ENCODE data around the gene ABCC8. TPM values are rescaled to one million over a fixed set of nuclear protein-coding genes. Genes with fewer than 3 reads are reported as not detected.

The ABCC8 gene
- total RNA-seq, 1 donor from 2014 or later = 1.1 TPM

DNA sequence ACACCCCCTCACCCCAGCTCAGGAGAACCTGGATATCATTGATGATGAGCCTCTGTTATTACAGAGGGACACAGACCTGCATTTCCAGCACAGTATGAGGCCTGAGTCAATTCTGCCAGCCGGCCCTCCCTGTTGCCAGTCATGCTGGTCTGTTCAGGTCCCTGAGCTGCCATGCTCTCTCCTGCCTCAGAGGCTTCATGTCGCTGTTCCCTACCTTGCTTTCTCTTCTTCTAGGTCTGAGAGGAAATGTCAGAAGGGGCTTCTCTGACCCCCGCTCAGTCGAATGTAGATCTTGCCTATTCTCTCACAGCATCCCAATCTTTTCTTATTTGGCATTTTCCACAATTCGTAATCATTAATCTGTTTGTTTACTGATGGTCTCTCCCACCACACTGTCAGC lies 21.8 kb upstream of the ABCC8 start:
- Histone ChIP-seq H3K9me3 (replicated peaks) (no peaks in the 10 kb centered on the region), H3K27me3 (ENCODE audit: low read depth) (peaks cover 33% of the 10 kb centered on the region), H3K36me3 (no peaks in the 10 kb centered on the region), H3K27ac (replicated peaks) (no peak overlapping the region), H3K4me1 (no peaks in the 10 kb centered on the region), H3K4me3 (no peak overlapping the region)
- no peak for DNase-seq
- intact Hi-C loops (cut with micrococcal nuclease) = no loop called here
- TF ChIP-seq, protein P1, sequence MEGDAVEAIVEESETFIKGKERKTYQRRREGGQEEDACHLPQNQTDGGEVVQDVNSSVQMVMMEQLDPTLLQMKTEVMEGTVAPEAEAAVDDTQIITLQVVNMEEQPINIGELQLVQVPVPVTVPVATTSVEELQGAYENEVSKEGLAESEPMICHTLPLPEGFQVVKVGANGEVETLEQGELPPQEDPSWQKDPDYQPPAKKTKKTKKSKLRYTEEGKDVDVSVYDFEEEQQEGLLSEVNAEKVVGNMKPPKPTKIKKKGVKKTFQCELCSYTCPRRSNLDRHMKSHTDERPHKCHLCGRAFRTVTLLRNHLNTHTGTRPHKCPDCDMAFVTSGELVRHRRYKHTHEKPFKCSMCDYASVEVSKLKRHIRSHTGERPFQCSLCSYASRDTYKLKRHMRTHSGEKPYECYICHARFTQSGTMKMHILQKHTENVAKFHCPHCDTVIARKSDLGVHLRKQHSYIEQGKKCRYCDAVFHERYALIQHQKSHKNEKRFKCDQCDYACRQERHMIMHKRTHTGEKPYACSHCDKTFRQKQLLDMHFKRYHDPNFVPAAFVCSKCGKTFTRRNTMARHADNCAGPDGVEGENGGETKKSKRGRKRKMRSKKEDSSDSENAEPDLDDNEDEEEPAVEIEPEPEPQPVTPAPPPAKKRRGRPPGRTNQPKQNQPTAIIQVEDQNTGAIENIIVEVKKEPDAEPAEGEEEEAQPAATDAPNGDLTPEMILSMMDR (IDR thresholded peaks at IDR 0.05; ENCODE audit: borderline replicate concordance) = no peak

DNA sequence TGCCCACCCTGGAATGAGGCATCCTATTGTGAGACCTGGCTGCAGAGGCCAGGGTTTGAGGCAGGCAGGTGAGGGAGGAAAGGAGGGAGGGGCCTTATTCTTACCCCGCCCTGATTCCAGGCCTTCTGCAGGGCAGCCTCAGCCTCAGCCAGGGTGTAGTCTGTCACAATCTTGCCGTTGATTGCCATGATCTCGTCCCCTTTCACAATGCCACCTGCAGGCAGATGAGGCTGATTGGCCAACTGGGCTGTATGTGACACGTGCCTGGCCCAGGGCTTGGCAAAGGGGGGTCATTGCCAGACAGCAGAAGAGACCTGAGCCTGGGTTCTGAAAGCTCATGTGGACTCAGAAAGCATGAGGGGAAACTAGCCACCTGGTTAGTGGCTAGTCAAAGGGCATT lies 21.4 kb upstream of the ABCC8 start:
- no peaks in the 10 kb centered on the region for H3K4me1 ChIP-seq
- intact Hi-C loops (cut with micrococcal nuclease) = no loop called here
- peaks cover 35% of the 10 kb centered on the region for H3K27me3 ChIP-seq (ENCODE audit: low read depth)
- DNase-seq = no peak
- TF ChIP-seq, protein P1 (IDR thresholded peaks at IDR 0.05; ENCODE audit: borderline replicate concordance) = no peak
- no peak overlapping the region for H3K27ac ChIP-seq (replicated peaks)
- no peaks in the 10 kb centered on the region for H3K9me3 ChIP-seq (replicated peaks)
- H3K36me3 ChIP-seq = no peaks in the 10 kb centered on the region
- H3K4me3 ChIP-seq = no peak overlapping the region

DNA sequence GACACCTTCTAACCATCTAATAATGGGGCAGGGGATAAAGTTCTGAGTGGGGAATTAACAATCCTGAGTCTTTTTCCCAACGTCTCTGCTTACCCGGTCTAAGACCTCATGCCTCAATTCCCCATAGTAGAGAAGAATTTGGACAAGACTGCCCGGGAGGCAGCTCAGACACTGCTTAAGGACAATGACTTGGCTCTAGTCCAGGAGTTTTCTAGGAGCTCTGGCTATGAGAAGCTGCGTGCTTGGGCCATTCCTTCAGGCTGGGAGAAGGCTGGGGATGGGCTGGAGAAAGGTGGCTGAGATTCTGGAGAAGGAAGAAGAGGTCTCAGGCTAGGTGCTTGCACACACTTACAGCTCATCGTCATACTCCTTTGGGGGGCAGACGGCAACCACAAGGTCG lies 19.8 kb upstream of the ABCC8 start:
- no peak for DNase-seq
- H3K4me1 ChIP-seq = no peaks in the 10 kb centered on the region
- H3K27ac ChIP-seq (replicated peaks) = no peak overlapping the region
- intact Hi-C loops (cut with micrococcal nuclease) = no loop called here
- TF ChIP-seq, protein P1 (IDR thresholded peaks at IDR 0.05; ENCODE audit: borderline replicate concordance) = no peak
- no peaks in the 10 kb centered on the region for H3K36me3 ChIP-seq
- H3K27me3 ChIP-seq (ENCODE audit: low read depth) = peaks cover 50% of the 10 kb centered on the region
- no peaks in the 10 kb centered on the region for H3K9me3 ChIP-seq (replicated peaks)
- H3K4me3 ChIP-seq = no peak overlapping the region

DNA sequence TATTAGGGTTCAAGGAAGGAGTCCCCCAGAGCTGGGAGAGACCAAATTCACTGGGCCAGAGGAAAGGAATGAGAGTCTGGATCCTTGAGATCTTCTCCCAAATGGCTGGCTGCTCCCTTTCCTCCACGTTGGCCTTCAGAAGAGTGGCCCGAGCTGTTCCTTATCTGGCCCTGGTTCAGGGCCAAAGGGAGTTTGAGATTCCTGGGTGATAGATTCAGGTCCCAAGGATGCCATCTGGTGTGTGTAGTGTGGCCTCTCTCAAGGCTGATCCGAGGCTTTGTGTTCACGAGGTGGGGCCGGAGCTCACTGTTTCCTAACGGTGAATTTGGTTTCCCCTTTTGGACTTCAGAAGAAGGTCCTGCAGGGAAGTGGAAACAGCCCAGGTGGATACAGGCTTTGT lies 17.4 kb upstream of the ABCC8 start:
- Histone ChIP-seq H3K36me3 (no peaks in the 10 kb centered on the region), H3K9me3 (replicated peaks) (no peaks in the 10 kb centered on the region), H3K4me3 (no peak overlapping the region), H3K27me3 (ENCODE audit: low read depth) (peaks cover 48% of the 10 kb centered on the region), H3K27ac (replicated peaks) (no peak overlapping the region), H3K4me1 (no peaks in the 10 kb centered on the region)
- DNase-seq = no peak
- TF ChIP-seq, protein P1 (IDR thresholded peaks at IDR 0.05; ENCODE audit: borderline replicate concordance) = no peak
- intact Hi-C loops (cut with micrococcal nuclease) = no loop called here

DNA sequence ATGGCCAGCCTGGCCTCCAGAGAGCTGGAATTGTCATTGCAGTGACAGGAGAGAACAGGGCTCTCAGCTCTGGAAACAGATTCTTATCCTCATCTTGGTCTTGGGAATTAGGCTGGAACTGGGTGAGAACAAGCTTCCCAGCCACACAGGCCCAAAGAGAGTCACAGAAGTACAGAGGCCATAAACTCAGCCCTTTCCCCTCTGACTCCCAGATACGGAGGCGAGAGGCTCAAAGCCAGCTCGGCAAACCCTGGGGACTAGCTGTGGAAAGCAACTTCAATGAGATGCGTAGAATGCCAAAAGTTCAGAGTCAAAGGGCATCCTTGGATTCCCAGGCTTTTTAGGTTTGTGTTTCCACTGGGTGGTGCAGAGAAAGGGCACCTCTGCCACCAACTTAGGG lies 14.3 kb upstream of the ABCC8 start:
- intact Hi-C loops (cut with micrococcal nuclease) = no loop called here

More for the DNA sequence above, 14.3 kb upstream of the ABCC8 start:
- no peak overlapping the region for H3K27ac ChIP-seq (replicated peaks)
- H3K4me1 ChIP-seq = no peaks in the 10 kb centered on the region
- DNase-seq = peak; percentile 36
- no peak overlapping the region for H3K4me3 ChIP-seq
- H3K36me3 ChIP-seq = no peaks in the 10 kb centered on the region
- H3K9me3 ChIP-seq (replicated peaks) = no peaks in the 10 kb centered on the region
- TF ChIP-seq, protein P1 (IDR thresholded peaks at IDR 0.05; ENCODE audit: borderline replicate concordance) = no peak
- H3K27me3 ChIP-seq (ENCODE audit: low read depth) = peaks cover 63% of the 10 kb centered on the region

Data from left ventricle myocardium inferior (tissue), 1 donor.